Measurements from ENCODE around the gene CCDC159.
A peak's percentile ranks its signal among the peaks of the same experiment; 100 is the strongest.
"Not testable (repeated sequence)": the region's sequence is repeated elsewhere in the genome, so short reads cannot be mapped to it uniquely, and the experiment has no call there.

The CCDC159 gene

GRCh38 chr19:11365557-11366117, 19.3 kb downstream of the CCDC159 start:
- no peak for DNase-seq (ENCODE audit: low read depth in 2 of 2)

- DNase-seq (ENCODE audit: low read depth in 2 of 2), result no peak
Measured at GRCh38 chr19:11367528-11367927, 21.2 kb downstream of the CCDC159 start.

- DNase-seq (ENCODE audit: low read depth in 2 of 2), result no peak
Measured at GRCh38 chr19:11370744-11371143, 24.4 kb downstream of the CCDC159 start.

GRCh38 chr19:11373166-11373884, 27.0 kb downstream of the CCDC159 start:
- DNase-seq (ENCODE audit: low read depth in 2 of 2), result no peak

- no peak for DNase-seq (ENCODE audit: low read depth in 2 of 2)
Measured at GRCh38 chr19:11373885-11374432, 27.6 kb downstream of the CCDC159 start.

GRCh38 chr19:11374433-11375142, 28.3 kb downstream of the CCDC159 start, which contains the start of gene SWSAP1:
SWSAP1 (plus strand) TSS chr19:11374666; CDS start chr19:11374681, 15 bp downstream.
- peak; percentile 92 to 96 for DNase-seq (ENCODE audit: low read depth in 2 of 2)

- peak; percentile 62 to 63 for DNase-seq (ENCODE audit: low read depth in 2 of 2)
Measured at GRCh38 chr19:11375143-11375948, 29.0 kb downstream of the CCDC159 start.

- DNase-seq (ENCODE audit: low read depth in 2 of 2), result no peak
Measured at GRCh38 chr19:11377237-11377636, 30.9 kb downstream of the CCDC159 start.

- no peak for DNase-seq (ENCODE audit: low read depth in 2 of 2)
Measured at GRCh38 chr19:11377756-11378155, 31.4 kb downstream of the CCDC159 start.

- no peak for DNase-seq (ENCODE audit: low read depth in 2 of 2)
Measured at GRCh38 chr19:11378319-11379189, 32.2 kb downstream of the CCDC159 start.

GRCh38 chr19:11379269-11379845, 33.0 kb downstream of the CCDC159 start:
- not testable (repeated sequence) for DNase-seq (ENCODE audit: low read depth in 2 of 2)

GRCh38 chr19:11379857-11380350, 33.6 kb downstream of the CCDC159 start:
- DNase-seq (ENCODE audit: low read depth in 2 of 2), result no peak

GRCh38 chr19:11380653-11381537, 34.6 kb downstream of the CCDC159 start:
- peak; percentile 90 to 94 for DNase-seq (ENCODE audit: low read depth in 2 of 2)

GRCh38 chr19:11382898-11383705, 36.8 kb downstream of the CCDC159 start:
- DNase-seq (ENCODE audit: low read depth in 2 of 2), result peak; percentile 42 to 57

- no peak for DNase-seq (ENCODE audit: low read depth in 2 of 2)
Measured at GRCh38 chr19:11383706-11384048, 37.4 kb downstream of the CCDC159 start.

GRCh38 chr19:11384778-11385129, 38.4 kb downstream of the CCDC159 start:
- DNase-seq (ENCODE audit: low read depth in 2 of 2), result no peak

GRCh38 chr19:11387162-11388034, 41.1 kb downstream of the CCDC159 start:
- DNase-seq (ENCODE audit: low read depth in 2 of 2), result no peak

All from stimulated activated CD4-positive, alpha-beta T cell treated with anti-CD3 and anti-CD28 coated beads, Interleukin-4, amount 100 ng/mL, for 48 hours (primary cell).